Cardiac muscle cell (in vitro differentiated cells and primary cell): Measurements from ENCODE around the gene POLR3B. TPM values are rescaled to one million over a fixed set of nuclear protein-coding genes. Genes with fewer than 3 reads are reported as not detected.
A peak's percentile ranks its signal among the peaks of the same experiment; 100 is the strongest.

ENCODE experiments used
- DNase-seq, 2 donors: peaks; one replicate each; pipeline versions ENCODE4 v3.0.0 to v3.0.0-alpha.2; 2010 to 2017; ENCODE audit warnings: low read depth in 1 of 2, low spot score in 1 of 2
- H3K27ac ChIP-seq: fragments of 200-600 bp; sonication (generic); 2 replicates; pipeline ENCODE4 v1.5.1; 2016
- H3K27me3 ChIP-seq: fragments of 200-600 bp; sonication (generic); 2 replicates; pipeline ENCODE4 v1.6.0; 2016; ENCODE audit warnings: control low read depth
- H3K36me3 ChIP-seq: fragments of 200-600 bp; sonication (generic); 2 replicates; pipeline ENCODE4 v1.5.1; 2016; ENCODE audit warnings: control low read depth
- H3K4me1 ChIP-seq: fragments of 200-600 bp; sonication (generic); 2 replicates; pipeline ENCODE4 v1.8.1; 2017; ENCODE audit warnings: low read depth, mild to moderate bottlenecking, mixed run types
- H3K4me3 ChIP-seq: fragments of 200-600 bp; sonication (generic); 2 replicates; pipeline ENCODE4 v1.5.1; 2016; ENCODE audit warnings: mild to moderate bottlenecking
- H3K9me3 ChIP-seq: fragments of 200-600 bp; sonication (generic); 2 replicates; pipeline ENCODE4 v1.5.1; 2017; ENCODE audit warnings: low read depth, mild to moderate bottlenecking, control low read depth
- CTCF ChIP-seq: IDR thresholded peaks from 2 replicates; pipeline ENCODE4 v1.5.1; 2012; ENCODE audit warnings: low read depth, mild to moderate bottlenecking, low read length
- polyA plus RNA-seq: library from polyadenylated mRNA; unstranded; fragments of >200 nt; fragmentation: Nextera tagmentation; extraction: Ambion mirVana; gene quantifications from 2 replicates; pipeline ENCODE4 v1.2.1, GENCODE V29; 2016
- total RNA-seq: library from RNA; depleted of rRNA; stranded (reverse); fragments of >200 nt; gene quantifications from 2 replicates; pipeline ENCODE4 v1.2.3, GENCODE V29; 2016

The POLR3B gene
- 10.7 and 11.5 TPM in 2 replicates for total RNA-seq
- 8.5 and 12.2 TPM in 2 replicates for polyA plus RNA-seq

- peak; percentile 95 to 98 for DNase-seq
- H3K9me3 ChIP-seq, result no peaks in the 10 kb centered on the region
- no peaks in the 10 kb centered on the region for H3K36me3 ChIP-seq
- H3K27ac ChIP-seq, result peak within 1 kb of the TSS; percentile 96
- TF ChIP-seq CTCF, result peak; percentile 95
- H3K27me3 ChIP-seq, result no peaks in the 10 kb centered on the region
- peaks cover 25% of the 10 kb centered on the region for H3K4me1 ChIP-seq
- H3K4me3 ChIP-seq, result peak within 1 kb of the TSS; percentile 81
These were observed at the start of gene POLR3B for GRCh38 chr12:106357549-106358395. Gene POLR3B, plus strand, starts transcription at chr12:106357748. Its CDS starts 132 bp downstream, at chr12:106357880.

GRCh38 chr12:106308121-106308520 is 49.4 kb upstream of the POLR3B start:
- Histone ChIP-seq H3K4me1 (peaks cover 32% of the 10 kb centered on the region), H3K9me3 (no peaks in the 10 kb centered on the region), H3K27me3 (no peaks in the 10 kb centered on the region), H3K27ac (no peak overlapping the region), H3K4me3 (no peak overlapping the region), H3K36me3 (peaks cover 5% of the 10 kb centered on the region)
- TF ChIP-seq CTCF, result no peak
- DNase-seq, result no peak

- DNase-seq, result no peak
- no peak for TF ChIP-seq CTCF
- no peak overlapping the region for H3K27ac ChIP-seq
- no peak overlapping the region for H3K4me3 ChIP-seq
- peaks cover 32% of the 10 kb centered on the region for H3K4me1 ChIP-seq
- no peaks in the 10 kb centered on the region for H3K27me3 ChIP-seq
- peaks cover 5% of the 10 kb centered on the region for H3K36me3 ChIP-seq
- H3K9me3 ChIP-seq, result no peaks in the 10 kb centered on the region
These were observed 48.9 kb upstream of the POLR3B start for GRCh38 chr12:106308611-106309010.

GRCh38 chr12:106309671-106310505 is 47.7 kb upstream of the POLR3B start:
- DNase-seq, result peak in 1 of 2 donors; percentile 78
- Histone ChIP-seq H3K36me3 (peaks cover 10% of the 10 kb centered on the region), H3K4me1 (peaks cover 19% of the 10 kb centered on the region), H3K27ac (no peak overlapping the region), H3K9me3 (no peaks in the 10 kb centered on the region), H3K4me3 (no peak overlapping the region), H3K27me3 (no peaks in the 10 kb centered on the region)
- no peak for TF ChIP-seq CTCF

GRCh38 chr12:106310687-106311086 is 46.9 kb upstream of the POLR3B start:
- Histone ChIP-seq H3K27me3 (no peaks in the 10 kb centered on the region), H3K9me3 (no peaks in the 10 kb centered on the region), H3K27ac (peak overlapping the region; percentile 27), H3K36me3 (peaks cover 15% of the 10 kb centered on the region), H3K4me1 (peaks cover 17% of the 10 kb centered on the region), H3K4me3 (no peak overlapping the region)
- TF ChIP-seq CTCF, result no peak
- no peak for DNase-seq
